Measurements from ENCODE around the gene NTPCR.

DNA sequence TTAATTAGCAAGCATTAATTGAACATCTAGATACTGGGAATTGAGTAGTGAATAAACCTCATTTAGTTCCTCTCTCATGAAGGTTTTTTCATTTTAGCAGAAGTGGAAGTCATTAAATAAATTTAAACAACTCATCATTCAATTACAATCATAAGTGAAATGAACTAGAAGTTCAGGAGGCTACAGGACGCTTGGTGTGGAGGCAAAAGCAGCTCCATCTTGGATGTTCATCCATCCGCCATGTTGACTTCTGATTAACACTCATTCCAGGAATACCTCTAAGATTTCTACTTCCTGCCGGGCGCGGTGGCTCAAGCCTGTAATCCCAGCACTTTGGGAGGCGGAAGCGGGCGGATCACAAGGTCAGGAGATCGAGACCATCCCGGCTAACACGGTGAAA lies 11.5 kb upstream of the NTPCR start:
- TF ChIP-seq, protein P1, sequence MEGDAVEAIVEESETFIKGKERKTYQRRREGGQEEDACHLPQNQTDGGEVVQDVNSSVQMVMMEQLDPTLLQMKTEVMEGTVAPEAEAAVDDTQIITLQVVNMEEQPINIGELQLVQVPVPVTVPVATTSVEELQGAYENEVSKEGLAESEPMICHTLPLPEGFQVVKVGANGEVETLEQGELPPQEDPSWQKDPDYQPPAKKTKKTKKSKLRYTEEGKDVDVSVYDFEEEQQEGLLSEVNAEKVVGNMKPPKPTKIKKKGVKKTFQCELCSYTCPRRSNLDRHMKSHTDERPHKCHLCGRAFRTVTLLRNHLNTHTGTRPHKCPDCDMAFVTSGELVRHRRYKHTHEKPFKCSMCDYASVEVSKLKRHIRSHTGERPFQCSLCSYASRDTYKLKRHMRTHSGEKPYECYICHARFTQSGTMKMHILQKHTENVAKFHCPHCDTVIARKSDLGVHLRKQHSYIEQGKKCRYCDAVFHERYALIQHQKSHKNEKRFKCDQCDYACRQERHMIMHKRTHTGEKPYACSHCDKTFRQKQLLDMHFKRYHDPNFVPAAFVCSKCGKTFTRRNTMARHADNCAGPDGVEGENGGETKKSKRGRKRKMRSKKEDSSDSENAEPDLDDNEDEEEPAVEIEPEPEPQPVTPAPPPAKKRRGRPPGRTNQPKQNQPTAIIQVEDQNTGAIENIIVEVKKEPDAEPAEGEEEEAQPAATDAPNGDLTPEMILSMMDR (IDR thresholded peaks at IDR 0.05), result no peak
- no peak for TF ChIP-seq POLR2A (IDR thresholded peaks at IDR 0.05)
